Fibroblast of the aortic adventitia (primary cell): ENCODE results near the gene CYP4V2. TPM values are rescaled to one million over a fixed set of nuclear protein-coding genes. Genes with fewer than 3 reads are reported as not detected.
"Not testable (repeated sequence)": the region's sequence is repeated elsewhere in the genome, so short reads cannot be mapped to it uniquely, and the experiment has no call there.

Experiments used
- DNase-seq: peaks from one replicate; pipeline ENCODE4 v3.0.0-alpha.2; 2010; ENCODE audit warnings: low read depth
- H3K4me3 ChIP-seq: 2 replicates; pipeline ENCODE4 v1.5.1; 2011; ENCODE audit warnings: low read depth, mild to moderate bottlenecking, control low read depth, low read length, moderate library complexity
- total RNA-seq: library from RNA; depleted of rRNA; stranded (reverse); fragments of >200 nt; gene quantifications from 2 replicates; pipeline ENCODE4 v1.2.3, GENCODE V29; 2012; ENCODE audit warnings: low replicate concordance
- TF ChIP-seq, protein P1 (sequence below): IDR thresholded peaks from 2 replicates; pipeline ENCODE4 v1.5.1; 2011; ENCODE audit warnings: mild to moderate bottlenecking, low read length, control low read depth, inconsistent platforms; ENCODE audit not compliant: insufficient read depth

Gene CYP4V2
- total RNA-seq, 1 donor, result 40.4 TPM

DNA sequence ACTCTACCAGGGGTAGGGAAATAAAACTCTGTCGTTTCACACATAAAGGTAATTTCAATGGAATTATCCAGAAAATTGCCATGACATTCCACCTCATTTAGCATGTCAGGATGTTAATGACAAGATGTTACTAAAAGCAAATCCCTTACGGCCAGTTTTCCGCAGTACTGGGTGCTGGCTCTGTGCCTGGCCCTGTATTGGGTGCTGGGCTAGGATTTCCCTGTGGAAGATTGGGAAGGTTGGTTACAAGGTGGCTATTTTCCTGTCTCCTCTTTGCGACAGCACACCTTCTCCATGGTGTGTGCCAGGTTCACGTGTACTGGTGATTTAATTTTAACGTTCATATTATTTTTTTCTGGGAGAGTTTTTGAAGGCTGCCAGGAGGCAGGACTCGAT is 49.1 kb downstream of the CYP4V2 start:
- H3K4me3 ChIP-seq, result no peak overlapping the region
- TF ChIP-seq, protein P1, sequence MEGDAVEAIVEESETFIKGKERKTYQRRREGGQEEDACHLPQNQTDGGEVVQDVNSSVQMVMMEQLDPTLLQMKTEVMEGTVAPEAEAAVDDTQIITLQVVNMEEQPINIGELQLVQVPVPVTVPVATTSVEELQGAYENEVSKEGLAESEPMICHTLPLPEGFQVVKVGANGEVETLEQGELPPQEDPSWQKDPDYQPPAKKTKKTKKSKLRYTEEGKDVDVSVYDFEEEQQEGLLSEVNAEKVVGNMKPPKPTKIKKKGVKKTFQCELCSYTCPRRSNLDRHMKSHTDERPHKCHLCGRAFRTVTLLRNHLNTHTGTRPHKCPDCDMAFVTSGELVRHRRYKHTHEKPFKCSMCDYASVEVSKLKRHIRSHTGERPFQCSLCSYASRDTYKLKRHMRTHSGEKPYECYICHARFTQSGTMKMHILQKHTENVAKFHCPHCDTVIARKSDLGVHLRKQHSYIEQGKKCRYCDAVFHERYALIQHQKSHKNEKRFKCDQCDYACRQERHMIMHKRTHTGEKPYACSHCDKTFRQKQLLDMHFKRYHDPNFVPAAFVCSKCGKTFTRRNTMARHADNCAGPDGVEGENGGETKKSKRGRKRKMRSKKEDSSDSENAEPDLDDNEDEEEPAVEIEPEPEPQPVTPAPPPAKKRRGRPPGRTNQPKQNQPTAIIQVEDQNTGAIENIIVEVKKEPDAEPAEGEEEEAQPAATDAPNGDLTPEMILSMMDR, result no peak
- no peak for DNase-seq

DNA sequence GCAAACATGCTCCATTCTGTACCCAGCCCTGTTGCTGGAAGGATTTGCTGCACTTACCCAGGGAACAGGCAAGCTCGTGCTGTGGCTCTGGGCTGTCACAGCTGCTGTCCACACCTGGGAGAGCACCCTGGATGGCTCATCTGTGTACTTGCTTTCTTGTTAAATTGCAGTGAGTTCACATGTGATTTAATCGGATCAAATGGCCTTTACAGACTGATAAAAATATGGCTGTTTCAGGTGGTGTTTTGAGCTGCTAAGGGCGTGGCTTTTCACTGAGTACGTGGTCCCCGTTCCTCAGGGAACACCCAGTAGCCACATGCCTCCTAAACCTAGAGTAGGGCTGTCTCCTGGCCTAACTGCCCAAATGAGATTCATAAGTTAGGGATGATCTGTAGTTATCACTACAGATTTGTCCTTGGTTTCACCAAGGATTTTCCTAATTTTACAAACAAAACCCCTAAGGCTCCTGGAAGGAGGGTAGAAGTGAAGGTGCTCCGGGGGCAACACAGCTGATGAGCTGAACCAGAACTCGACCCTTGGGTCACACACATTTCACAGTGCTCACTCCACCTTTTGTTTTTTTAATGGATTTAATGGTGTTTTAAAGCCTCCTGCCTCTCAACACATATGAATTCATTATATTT is 49.6 kb downstream of the CYP4V2 start:
- no peak for DNase-seq
- no peak overlapping the region for H3K4me3 ChIP-seq
- TF ChIP-seq, protein P1, result no peak

DNA sequence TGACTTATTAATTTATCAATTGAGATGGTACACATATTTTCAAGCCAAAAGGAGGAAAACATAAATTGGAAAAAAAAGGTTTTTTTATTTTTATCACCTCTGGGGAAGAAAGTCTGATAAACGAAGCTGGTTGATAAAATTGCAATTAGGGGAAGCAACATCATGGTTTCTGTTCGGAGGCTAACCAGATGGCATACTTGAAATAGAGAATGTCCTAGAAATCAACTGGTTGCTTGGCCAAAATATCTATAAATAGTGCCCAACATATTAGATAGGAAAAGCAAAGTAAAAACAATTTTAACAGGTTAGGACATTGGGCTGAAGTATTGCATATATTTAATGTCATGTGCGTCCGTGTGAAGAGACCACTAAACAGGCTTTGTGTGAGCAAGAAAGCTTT is 50.2 kb downstream of the CYP4V2 start:
- TF ChIP-seq, protein P1, result no peak
- DNase-seq, result no peak
- no peak overlapping the region for H3K4me3 ChIP-seq

DNA sequence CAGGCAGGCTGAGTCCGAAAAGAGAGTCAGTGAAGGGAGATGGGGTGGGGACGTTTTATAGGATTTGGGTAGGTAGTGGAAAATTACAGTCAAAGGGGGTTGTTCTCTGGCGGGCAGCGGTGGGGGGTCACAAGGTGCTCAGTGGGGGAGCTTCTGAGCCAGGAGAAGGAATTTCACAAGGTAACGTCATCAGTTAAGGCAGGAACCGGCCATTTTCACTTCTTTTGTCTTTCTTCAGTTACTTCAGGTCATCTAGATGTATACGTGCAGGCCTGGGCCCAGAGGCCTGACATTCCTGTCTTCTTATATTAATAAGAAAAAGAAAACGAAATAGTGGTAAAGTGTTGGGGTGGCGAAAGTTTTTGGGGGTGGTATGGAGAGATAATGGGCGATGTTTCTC is 50.7 kb downstream of the CYP4V2 start:
- DNase-seq, H3K4me3 ChIP-seq: not testable (repeated sequence)

DNA sequence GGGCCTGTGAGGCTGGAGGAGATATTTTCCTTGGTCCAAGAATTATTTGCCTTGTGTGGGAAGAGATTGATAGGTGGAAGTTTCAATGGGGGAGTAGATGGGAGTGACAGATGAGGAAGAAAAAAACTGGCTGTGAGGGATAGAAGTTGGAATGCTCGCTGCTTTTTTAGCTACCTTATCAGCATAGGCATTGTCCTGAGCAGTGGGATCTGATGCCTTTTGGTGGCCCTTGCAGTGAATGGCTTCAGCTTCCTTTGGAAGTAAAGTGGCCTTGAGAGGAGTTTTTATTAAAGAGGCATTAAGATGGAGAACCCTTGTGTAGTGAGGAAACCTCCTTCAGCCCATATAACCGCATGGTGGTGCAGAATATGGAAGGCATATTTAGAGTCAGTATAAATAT is 52.0 kb downstream of the CYP4V2 start:
- TF ChIP-seq, protein P1, result no peak
- H3K4me3 ChIP-seq, result no peak overlapping the region
- DNase-seq, result no peak

DNA sequence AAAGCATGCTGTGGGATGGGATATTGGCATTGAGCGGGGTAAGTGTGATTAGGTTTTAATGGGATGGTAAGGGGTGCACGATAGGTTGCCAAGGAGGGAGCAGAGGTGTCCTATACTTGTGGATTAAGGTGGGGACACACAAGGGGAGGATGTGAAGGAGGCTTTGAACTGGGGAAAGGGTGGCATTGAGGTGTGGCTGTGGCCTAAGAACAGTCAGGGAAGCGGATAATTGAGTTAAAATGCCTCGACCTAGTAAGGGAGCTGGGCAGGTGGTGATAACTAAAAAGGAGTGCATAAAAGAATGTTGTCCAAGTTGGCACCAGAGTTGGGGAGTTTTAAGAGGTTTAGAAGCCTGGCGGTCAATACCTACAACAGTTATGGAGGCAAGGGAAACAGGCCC is 53.5 kb downstream of the CYP4V2 start:
- no peak overlapping the region for H3K4me3 ChIP-seq
- TF ChIP-seq, protein P1, result no peak
- no peak for DNase-seq

DNA sequence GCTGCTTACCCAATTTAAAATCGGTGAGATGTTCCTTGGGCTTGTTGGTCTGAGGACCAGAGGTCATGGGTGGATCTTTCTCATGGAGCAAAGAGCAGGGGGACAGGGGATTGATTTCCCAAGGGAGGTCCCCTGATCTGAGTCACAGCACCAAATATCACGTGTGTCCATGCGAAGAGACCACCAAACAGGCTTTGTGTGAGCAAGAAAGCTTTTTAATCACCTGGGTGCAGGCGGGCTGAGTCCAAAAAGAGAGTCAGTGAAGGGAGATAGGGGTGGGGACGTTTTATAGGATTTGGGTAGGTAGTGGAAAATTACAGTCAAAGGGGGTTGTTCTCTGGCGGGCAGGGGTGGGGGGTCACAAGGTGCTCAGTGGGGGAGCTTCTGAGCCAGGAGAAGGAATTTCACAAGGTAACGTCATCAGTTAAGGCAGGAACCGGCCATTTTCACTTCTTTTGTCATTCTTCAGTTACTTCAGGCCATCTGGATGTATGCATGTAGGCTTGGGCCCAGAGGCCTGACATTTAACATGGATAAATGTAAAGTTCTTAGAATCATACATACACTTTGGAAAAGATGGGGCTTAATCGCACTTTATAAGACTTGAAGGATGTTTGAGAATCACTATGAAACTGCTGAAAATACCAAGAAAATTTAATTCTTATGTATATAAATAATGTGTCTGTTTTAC is 55.8 kb downstream of the CYP4V2 start:
- not testable (repeated sequence) for DNase-seq, H3K4me3 ChIP-seq

DNA sequence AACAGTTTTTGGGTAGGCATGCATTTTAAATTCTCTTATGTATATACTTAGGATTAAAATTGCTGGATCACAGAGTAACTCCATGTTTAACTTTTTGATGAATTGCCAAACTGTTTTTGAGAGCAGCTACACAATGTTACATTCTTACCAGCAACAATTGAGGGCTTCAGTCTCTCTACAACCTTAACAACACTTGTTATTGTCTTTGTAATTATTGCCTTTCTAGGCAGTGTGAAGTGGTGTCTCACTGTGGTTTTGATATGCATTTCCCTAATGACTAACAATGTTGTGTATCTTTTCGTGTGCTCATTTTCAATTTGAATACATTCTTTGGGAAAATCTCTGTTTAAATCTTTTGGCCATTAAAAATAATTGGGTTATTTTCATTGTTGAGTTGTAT is 57.3 kb downstream of the CYP4V2 start:
- DNase-seq, result no peak
- TF ChIP-seq, protein P1, result no peak
- H3K4me3 ChIP-seq, result no peak overlapping the region
